ENCODE results near the gene CPT1C.

The CPT1C gene

DNA sequence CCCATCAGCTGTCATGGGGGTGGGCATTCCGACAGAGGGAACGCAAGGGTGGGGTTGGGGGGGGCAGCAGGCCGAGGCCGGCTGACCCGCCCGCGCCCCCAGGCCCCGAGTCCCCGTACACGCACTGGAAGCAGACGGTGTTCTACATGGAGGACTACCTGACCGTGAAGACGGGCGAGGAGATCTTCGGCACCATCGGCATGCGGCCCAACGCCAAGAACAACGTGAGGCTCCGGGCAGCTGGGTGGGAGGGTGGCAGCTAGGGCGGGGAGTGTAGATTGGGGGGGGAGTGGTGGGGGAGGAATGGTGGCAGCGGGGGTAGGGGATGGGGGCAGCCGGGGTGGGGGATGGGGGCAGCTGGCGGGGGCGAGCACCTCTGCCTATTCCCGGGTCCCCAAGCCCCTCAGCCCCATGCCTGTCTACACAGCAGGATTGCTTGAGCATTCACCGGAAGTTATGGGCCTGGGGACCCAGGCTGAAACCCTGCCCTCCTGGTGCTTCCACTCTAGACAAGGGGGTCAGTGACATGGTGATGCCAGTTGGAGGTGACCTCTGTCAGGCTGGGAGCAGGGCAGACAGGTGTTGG, 4.3 kb upstream of the CPT1C start:
- Histone ChIP-seq H3K27ac (ENCODE audit: low read length) (no peak overlapping the region), H3K36me3 (ENCODE audit: insufficient read depth, low read depth, low read length) (peaks cover 66% of the 10 kb centered on the region), H3K4me1 (ENCODE audit: insufficient read depth, low read length) (no peaks in the 10 kb centered on the region), H3K27me3 (ENCODE audit: insufficient read depth, low read length) (no peaks in the 10 kb centered on the region), H3K4me3 (ENCODE audit: low read length) (no peak overlapping the region), H3K9ac (ENCODE audit: low read depth, low read length) (no peak overlapping the region), H3K9me3 (ENCODE audit: insufficient read depth, low read depth, low read length) (no peaks in the 10 kb centered on the region)

DNA sequence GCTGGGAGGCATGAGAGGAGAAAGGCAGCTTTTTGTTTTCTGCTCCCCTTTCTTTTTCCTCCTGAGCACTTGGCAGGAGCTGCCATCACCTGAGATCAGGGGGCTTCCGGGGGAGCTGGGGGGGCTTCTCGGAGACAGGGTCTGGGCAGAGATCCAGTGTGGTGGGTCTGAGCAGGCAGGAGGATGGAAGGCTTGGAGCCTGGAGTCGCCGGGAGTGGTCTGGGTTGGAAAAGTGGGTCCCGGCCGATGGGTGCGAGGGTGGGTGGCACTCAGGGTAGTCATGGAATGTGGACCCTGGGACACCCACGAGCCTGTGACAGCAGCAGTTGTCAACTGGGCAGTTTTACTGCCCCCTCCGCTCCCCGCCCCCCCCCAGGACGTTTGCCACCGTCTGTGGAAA, 3.8 kb upstream of the CPT1C start:
- H3K4me3 ChIP-seq (ENCODE audit: low read length): no peak overlapping the region
- H3K36me3 ChIP-seq (ENCODE audit: insufficient read depth, low read depth, low read length): peaks cover 60% of the 10 kb centered on the region
- no peak overlapping the region for H3K27ac ChIP-seq (ENCODE audit: low read length)
- H3K27me3 ChIP-seq (ENCODE audit: insufficient read depth, low read length): no peaks in the 10 kb centered on the region
- no peaks in the 10 kb centered on the region for H3K9me3 ChIP-seq (ENCODE audit: insufficient read depth, low read depth, low read length)
- peaks cover 2% of the 10 kb centered on the region; the same call in 1 of the 2 replicates for H3K4me1 ChIP-seq (ENCODE audit: insufficient read depth, low read length)
- H3K9ac ChIP-seq (ENCODE audit: low read depth, low read length): no peak overlapping the region

DNA sequence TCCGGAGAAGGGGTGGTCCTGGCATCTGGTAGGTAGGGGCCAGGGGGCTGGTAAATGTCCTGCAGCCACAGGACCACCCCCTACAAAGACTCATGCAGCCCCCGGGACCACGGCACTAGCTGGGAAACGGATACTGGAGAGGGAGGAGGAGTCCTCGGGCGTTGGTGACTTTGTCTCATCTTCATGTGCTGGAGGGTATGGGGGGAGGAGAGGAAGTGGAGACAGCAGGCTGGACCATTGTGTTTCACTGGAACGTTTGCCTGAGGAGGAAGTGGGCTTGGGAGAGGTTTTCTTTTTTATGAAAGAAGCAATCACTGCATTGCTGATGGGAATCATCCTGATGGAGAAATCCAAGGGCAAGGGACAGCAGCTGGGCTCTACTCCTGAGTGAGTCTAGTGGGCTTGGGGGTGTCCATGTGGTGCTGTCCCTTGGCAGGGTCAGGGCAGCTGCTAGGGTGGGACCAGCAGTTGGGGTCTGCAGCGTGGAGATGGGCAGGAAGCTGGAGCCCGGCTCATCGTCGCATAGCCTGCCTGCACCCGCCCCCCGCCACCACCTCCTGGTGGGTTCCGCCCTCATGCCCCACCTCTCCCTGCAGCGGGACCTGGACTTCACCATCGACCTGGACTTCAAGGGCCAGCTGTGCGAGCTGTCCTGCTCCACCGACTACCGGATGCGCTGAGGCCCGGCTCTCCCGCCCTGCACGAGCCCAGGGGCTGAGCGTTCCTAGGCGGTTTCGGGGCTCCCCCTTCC, 3.2 kb upstream of the CPT1C start:
- Histone ChIP-seq H3K4me1 (ENCODE audit: insufficient read depth, low read length) (peaks cover 4% of the 10 kb centered on the region; the same call in 1 of the 2 replicates), H3K27me3 (ENCODE audit: insufficient read depth, low read length) (no peaks in the 10 kb centered on the region), H3K27ac (ENCODE audit: low read length) (no peak overlapping the region), H3K36me3 (ENCODE audit: insufficient read depth, low read depth, low read length) (peaks cover 54% of the 10 kb centered on the region), H3K9ac (ENCODE audit: low read depth, low read length) (no peak overlapping the region), H3K9me3 (ENCODE audit: insufficient read depth, low read depth, low read length) (no peaks in the 10 kb centered on the region), H3K4me3 (ENCODE audit: low read length) (no peak overlapping the region)

DNA sequence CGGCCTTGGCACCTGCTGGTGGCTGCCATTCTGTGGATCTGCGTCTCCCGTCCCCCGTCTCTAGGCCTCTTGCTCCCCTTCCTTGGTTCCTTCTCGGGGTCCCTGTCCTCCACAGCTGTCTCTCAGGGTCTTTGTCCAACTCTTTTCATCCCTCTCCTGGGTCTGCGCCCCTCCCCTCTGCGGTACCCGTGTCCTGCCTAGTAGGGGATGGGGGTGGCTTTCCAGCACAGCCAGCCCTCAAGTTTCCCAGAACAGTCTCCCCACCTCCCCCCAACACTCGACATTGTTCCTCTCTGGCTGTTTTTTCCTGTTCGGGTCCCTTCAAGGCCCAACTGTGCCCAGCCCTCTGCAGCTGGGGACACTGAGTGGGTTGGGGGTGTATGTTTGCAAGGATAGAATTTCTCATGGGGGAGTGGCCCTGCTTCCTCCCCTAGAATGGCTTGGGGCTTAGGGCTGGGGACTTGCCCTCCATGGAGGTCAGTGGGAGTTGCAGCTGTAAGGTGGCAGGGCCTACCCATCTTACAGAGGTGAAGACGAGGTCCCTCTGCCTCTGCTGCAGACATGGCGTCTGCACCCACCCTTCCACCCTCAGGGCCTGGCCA, 2.3 kb upstream of the CPT1C start:
- no peaks in the 10 kb centered on the region for H3K9me3 ChIP-seq (ENCODE audit: insufficient read depth, low read depth, low read length)
- peaks cover 4% of the 10 kb centered on the region; the same call in 1 of the 2 replicates for H3K4me1 ChIP-seq (ENCODE audit: insufficient read depth, low read length)
- H3K36me3 ChIP-seq (ENCODE audit: insufficient read depth, low read depth, low read length): peaks cover 52% of the 10 kb centered on the region
- no peaks in the 10 kb centered on the region for H3K27me3 ChIP-seq (ENCODE audit: insufficient read depth, low read length)
- no peak overlapping the region for H3K27ac ChIP-seq (ENCODE audit: low read length)
- H3K4me3 ChIP-seq (ENCODE audit: low read length): no peak overlapping the region
- H3K9ac ChIP-seq (ENCODE audit: low read depth, low read length): no peak overlapping the region

DNA sequence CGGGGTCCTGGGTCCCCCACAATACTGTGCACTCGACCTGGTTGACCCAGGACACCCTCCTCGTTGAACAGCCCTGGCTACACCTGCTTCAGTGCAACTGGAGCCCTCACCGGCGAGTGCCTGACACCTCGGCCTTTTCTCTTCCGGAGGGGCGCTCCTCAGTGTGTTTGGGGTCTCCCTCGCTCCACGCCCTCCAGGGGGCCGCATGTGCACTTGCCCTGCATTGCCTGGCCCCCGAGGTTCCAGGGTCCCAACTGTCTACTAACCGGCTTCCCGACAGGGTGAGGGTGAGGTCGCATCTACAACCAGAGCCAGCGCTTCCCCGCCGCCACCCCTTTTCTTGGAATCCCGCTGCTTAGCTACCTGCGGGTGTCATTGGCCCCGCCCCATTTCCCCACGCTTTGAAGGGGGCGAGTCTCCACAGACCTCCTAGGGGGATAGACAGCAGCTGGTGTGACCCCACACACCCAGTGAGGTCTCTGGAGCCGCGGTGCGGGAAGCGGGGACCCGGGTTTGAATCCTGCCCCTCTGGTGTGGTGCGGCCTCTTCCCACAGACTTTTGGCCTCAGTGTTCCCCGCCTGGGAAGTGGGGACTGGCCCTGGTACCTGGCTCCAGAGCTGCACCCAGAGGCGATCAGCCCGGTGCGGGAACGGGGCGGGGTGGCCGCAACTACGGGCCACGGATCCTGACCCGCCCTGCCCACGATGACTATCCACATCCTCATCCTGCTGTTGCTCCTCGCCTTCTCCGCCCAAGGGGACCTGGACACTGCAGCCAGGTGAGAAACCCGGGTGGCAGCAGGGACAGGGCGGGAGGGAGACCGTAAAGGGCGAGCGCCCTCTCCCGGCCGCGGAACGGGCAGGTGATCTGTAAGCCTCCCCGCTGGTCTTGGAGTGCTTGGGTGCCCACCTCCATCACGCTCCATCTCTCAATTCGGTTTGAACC, 1.5 kb upstream of the CPT1C start, which contains the start of gene ADM5:
Gene ADM5, plus strand, starts transcription at position 462 of the 946 bp plus-strand sequence. Its CDS starts 244 bp downstream, at position 706.
- Histone ChIP-seq H3K4me1 (ENCODE audit: insufficient read depth, low read length) (peaks cover 4% of the 10 kb centered on the region; the same call in 1 of the 2 replicates), H3K9me3 (ENCODE audit: insufficient read depth, low read depth, low read length) (no peaks in the 10 kb centered on the region), H3K9ac (ENCODE audit: low read depth, low read length) (peak within 1 kb of the TSS; percentile 90), H3K36me3 (ENCODE audit: insufficient read depth, low read depth, low read length) (peaks cover 44% of the 10 kb centered on the region), H3K27me3 (ENCODE audit: insufficient read depth, low read length) (no peaks in the 10 kb centered on the region), H3K4me3 (ENCODE audit: low read length) (peak within 1 kb of the TSS; percentile 85), H3K27ac (ENCODE audit: low read length) (peak within 1 kb of the TSS; percentile 88)

DNA sequence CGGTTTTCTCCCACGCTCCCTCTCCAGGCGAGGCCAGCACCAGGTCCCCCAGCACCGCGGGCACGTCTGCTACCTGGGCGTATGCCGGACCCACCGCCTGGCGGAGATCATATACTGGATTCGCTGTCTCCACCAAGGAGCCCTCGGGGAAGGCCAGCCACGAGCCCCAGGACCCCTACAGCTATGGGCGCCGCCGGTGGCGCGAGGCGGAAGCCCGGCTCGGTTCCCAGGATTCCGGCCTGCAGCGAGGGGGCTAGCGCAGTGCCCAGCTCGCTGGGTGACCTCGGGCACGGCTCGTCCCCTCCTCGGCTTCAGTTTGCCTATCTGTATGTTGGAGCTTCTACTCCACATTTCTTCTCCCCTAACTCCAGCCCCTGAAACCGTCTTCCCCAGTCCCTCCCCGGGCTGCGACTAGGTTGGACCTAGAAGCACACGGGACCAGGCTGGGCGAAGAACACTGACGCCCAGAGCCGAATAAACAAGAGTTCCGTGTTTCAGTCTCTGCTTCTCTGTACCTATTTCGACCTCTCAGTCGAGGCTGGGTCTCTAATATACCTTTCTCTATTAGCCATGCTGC, 749 bp upstream of the CPT1C start:
- H3K27me3 ChIP-seq (ENCODE audit: insufficient read depth, low read length): no peaks in the 10 kb centered on the region
- H3K36me3 ChIP-seq (ENCODE audit: insufficient read depth, low read depth, low read length): peaks cover 37% of the 10 kb centered on the region
- no peaks in the 10 kb centered on the region for H3K9me3 ChIP-seq (ENCODE audit: insufficient read depth, low read depth, low read length)
- H3K4me3 ChIP-seq (ENCODE audit: low read length): peak overlapping the region; percentile 85
- H3K27ac ChIP-seq (ENCODE audit: low read length): peak overlapping the region; percentile 88
- peaks cover 4% of the 10 kb centered on the region; the same call in 1 of the 2 replicates for H3K4me1 ChIP-seq (ENCODE audit: insufficient read depth, low read length)
- H3K9ac ChIP-seq (ENCODE audit: low read depth, low read length): peak overlapping the region; percentile 90

DNA sequence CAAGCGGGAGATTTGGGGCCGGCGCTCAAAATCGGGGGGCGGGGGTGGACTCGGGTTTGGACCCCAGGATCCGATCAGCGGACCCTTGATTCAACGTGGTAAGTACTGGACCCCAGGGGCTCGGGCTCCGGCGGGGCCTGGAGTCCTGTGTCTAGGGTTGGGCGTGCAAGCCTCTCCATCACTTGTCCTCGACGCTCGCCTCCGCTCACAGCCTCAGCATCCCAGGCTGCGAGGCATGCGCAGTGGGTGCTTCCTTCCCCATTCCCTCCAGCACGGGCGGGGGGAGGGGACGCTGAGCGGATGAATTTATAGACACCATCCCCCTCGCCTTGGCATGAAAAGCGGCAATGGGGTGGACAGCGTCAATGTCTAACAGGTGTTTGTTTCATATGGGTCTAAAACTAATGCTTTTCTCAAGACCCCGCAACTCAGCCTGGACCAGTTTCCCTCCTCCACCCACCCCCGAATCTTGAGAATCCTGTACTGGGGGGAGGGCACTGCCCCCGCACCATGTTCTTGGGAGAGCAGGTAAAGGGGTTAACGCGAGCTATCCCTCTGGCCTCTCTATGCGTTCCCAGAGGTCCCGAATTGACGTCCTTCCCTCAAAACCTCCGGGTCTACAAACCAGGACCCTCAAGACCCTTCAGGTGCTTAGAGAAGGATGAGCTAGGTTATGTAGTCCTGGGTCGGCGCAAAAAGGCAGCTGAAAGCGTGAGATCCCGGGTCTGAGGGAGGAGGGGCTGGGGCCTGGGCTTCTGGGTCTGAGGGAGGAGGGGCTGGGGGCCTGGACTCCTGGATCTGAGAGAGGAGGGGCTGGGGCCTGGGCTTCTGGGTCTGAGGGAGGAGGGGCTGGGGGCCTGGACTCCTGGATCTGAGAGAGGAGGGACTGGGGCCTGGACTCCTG, 579 bp downstream of the CPT1C start:
- Histone ChIP-seq H3K9ac (ENCODE audit: low read depth, low read length) (peak overlapping the region; percentile 90; the same call in 1 of the 2 replicates), H3K27ac (ENCODE audit: low read length) (peak overlapping the region; percentile 27), H3K4me1 (ENCODE audit: insufficient read depth, low read length) (peaks cover 4% of the 10 kb centered on the region; the same call in 1 of the 2 replicates), H3K27me3 (ENCODE audit: insufficient read depth, low read length) (no peaks in the 10 kb centered on the region), H3K4me3 (ENCODE audit: low read length) (peak overlapping the region; percentile 85), H3K9me3 (ENCODE audit: insufficient read depth, low read depth, low read length) (no peaks in the 10 kb centered on the region), H3K36me3 (ENCODE audit: insufficient read depth, low read depth, low read length) (peaks cover 23% of the 10 kb centered on the region; the same call in 1 of the 2 replicates)

DNA sequence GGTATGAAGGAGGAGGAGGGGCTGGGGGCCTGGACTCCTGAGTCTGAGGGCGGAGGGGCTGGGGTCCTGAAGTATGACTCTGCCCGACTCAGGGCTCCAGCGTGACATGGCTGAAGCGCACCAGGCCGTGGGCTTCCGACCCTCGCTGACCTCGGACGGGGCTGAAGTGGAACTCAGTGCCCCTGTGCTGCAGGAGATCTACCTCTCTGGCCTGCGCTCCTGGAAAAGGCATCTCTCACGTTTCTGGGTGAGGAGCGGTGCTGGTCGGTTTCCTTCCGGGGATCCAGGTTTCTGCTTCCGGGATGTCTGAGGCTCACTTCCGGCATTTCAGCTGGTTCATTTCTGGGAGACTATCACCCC, 1.2 kb downstream of the CPT1C start:
- Histone ChIP-seq H3K9ac (ENCODE audit: low read depth, low read length) (peak overlapping the region; percentile 90; the same call in 1 of the 2 replicates), H3K4me1 (ENCODE audit: insufficient read depth, low read length) (peaks cover 4% of the 10 kb centered on the region; the same call in 1 of the 2 replicates), H3K4me3 (ENCODE audit: low read length) (peak overlapping the region; percentile 85; the same call in 1 of the 2 replicates), H3K27me3 (ENCODE audit: insufficient read depth, low read length) (no peaks in the 10 kb centered on the region), H3K9me3 (ENCODE audit: insufficient read depth, low read depth, low read length) (no peaks in the 10 kb centered on the region), H3K27ac (ENCODE audit: low read length) (no peak overlapping the region), H3K36me3 (ENCODE audit: insufficient read depth, low read depth, low read length) (peaks cover 25% of the 10 kb centered on the region; the same call in 1 of the 2 replicates)

DNA sequence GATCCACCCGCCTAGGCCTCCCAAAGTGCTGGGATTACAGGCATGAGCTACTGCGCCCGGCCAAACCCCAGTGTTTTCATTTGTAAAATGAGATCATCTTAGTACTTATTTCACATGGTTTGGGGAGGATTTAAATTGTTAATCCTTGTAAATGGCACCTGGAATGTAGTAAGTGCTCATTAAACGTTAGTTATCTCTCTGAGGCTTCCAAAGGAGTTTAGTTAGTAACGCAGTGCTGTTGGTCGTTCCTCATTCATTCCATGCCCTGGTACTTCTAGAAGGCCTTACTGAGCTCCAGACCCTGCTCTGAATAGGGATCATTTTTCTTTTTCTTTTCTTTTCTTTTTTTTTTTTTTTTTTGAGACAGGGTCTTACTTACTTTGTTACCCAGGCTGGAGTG, 5.2 kb downstream of the CPT1C start:
- H3K27ac ChIP-seq (ENCODE audit: low read length): no peak overlapping the region
- H3K27me3 ChIP-seq (ENCODE audit: insufficient read depth, low read length): no peaks in the 10 kb centered on the region
- H3K4me3 ChIP-seq (ENCODE audit: low read length): no peak overlapping the region
- H3K4me1 ChIP-seq (ENCODE audit: insufficient read depth, low read length): peaks cover 4% of the 10 kb centered on the region; the same call in 1 of the 2 replicates
- peaks cover 16% of the 10 kb centered on the region; the same call in 1 of the 2 replicates for H3K36me3 ChIP-seq (ENCODE audit: insufficient read depth, low read depth, low read length)
- no peaks in the 10 kb centered on the region for H3K9me3 ChIP-seq (ENCODE audit: insufficient read depth, low read depth, low read length)
- no peak overlapping the region for H3K9ac ChIP-seq (ENCODE audit: low read depth, low read length)

DNA sequence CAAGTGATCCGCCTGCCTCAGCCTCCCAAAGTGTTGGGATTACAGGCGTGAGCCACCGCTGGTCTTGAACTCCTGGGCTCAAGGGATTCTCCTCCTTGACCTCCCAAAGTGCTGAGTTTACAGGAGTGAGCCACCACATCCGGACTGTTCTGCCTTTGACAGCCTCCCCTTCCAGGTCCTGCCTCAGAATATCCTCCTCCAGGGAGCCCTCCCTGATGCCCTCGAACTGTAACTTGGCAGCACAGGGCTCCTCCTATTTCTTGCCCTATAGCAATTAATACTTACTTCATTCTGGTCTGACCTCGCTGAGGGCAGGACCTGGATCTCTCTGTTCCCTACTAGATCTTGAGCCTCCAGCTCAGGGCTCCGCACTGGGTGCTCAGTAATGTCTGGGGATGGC, 5.9 kb downstream of the CPT1C start:
- H3K27me3 ChIP-seq (ENCODE audit: insufficient read depth, low read length): no peaks in the 10 kb centered on the region
- H3K9ac ChIP-seq (ENCODE audit: low read depth, low read length): no peak overlapping the region
- H3K27ac ChIP-seq (ENCODE audit: low read length): no peak overlapping the region
- no peak overlapping the region for H3K4me3 ChIP-seq (ENCODE audit: low read length)
- H3K36me3 ChIP-seq (ENCODE audit: insufficient read depth, low read depth, low read length): peaks cover 16% of the 10 kb centered on the region; the same call in 1 of the 2 replicates
- peaks cover 4% of the 10 kb centered on the region; the same call in 1 of the 2 replicates for H3K4me1 ChIP-seq (ENCODE audit: insufficient read depth, low read length)
- no peaks in the 10 kb centered on the region for H3K9me3 ChIP-seq (ENCODE audit: insufficient read depth, low read depth, low read length)

Measured in iPS-20b (cell line).